ENCODE data around the gene CYP24A1.
A peak's percentile ranks its signal among the peaks of the same experiment; 100 is the strongest.

CYP24A1 gene

GRCh38 chr20:54207053-54207742 is 33.4 kb upstream of the CYP24A1 start:
- no peak for DNase-seq (ENCODE audit: extremely low read depth, insufficient read length)
- Histone ChIP-seq H3K36me3 (ENCODE audit: control insufficient read depth, insufficient read depth, low read length) (no peaks in the 10 kb centered on the region), H3K4me3 (replicated peaks; ENCODE audit: low read depth, low read length) (peak overlapping the region; percentile 93), H3K27me3 (replicated peaks; ENCODE audit: control insufficient read depth, insufficient read depth, low read length) (no peaks in the 10 kb centered on the region)
- TF ChIP-seq CTCF (IDR thresholded peaks at IDR 0.05; ENCODE audit: insufficient read depth, low read length, poor library complexity, severe bottlenecking), result no peak

- Histone ChIP-seq H3K27me3 (replicated peaks; ENCODE audit: control insufficient read depth, insufficient read depth, low read length) (no peaks in the 10 kb centered on the region), H3K4me3 (replicated peaks; ENCODE audit: low read depth, low read length) (no peak overlapping the region), H3K36me3 (ENCODE audit: control insufficient read depth, insufficient read depth, low read length) (no peaks in the 10 kb centered on the region)
- no peak for DNase-seq (ENCODE audit: extremely low read depth, insufficient read length)
- no peak for TF ChIP-seq CTCF (IDR thresholded peaks at IDR 0.05; ENCODE audit: insufficient read depth, low read length, poor library complexity, severe bottlenecking)
Measured at GRCh38 chr20:54205450-54205849, 31.7 kb upstream of the CYP24A1 start.

- no peaks in the 10 kb centered on the region for H3K36me3 ChIP-seq (ENCODE audit: control insufficient read depth, insufficient read depth, low read length)
- DNase-seq (ENCODE audit: extremely low read depth, insufficient read length), result no peak
- H3K4me3 ChIP-seq (replicated peaks; ENCODE audit: low read depth, low read length), result no peak overlapping the region
- no peaks in the 10 kb centered on the region for H3K27me3 ChIP-seq (replicated peaks; ENCODE audit: control insufficient read depth, insufficient read depth, low read length)
- no peak for TF ChIP-seq CTCF (IDR thresholded peaks at IDR 0.05; ENCODE audit: insufficient read depth, low read length, poor library complexity, severe bottlenecking)
Measured at GRCh38 chr20:54204481-54204880, 30.7 kb upstream of the CYP24A1 start.

- no peaks in the 10 kb centered on the region for H3K36me3 ChIP-seq (ENCODE audit: control insufficient read depth, insufficient read depth, low read length)
- no peaks in the 10 kb centered on the region for H3K27me3 ChIP-seq (replicated peaks; ENCODE audit: control insufficient read depth, insufficient read depth, low read length)
- no peak overlapping the region for H3K4me3 ChIP-seq (replicated peaks; ENCODE audit: low read depth, low read length)
- DNase-seq (ENCODE audit: extremely low read depth, insufficient read length), result no peak
- TF ChIP-seq CTCF (IDR thresholded peaks at IDR 0.05; ENCODE audit: insufficient read depth, low read length, poor library complexity, severe bottlenecking), result no peak
Measured at GRCh38 chr20:54204063-54204462, 30.3 kb upstream of the CYP24A1 start.

- DNase-seq (ENCODE audit: extremely low read depth, insufficient read length), result no peak
- TF ChIP-seq CTCF (IDR thresholded peaks at IDR 0.05; ENCODE audit: insufficient read depth, low read length, poor library complexity, severe bottlenecking), result no peak
- H3K4me3 ChIP-seq (replicated peaks; ENCODE audit: low read depth, low read length), result no peak overlapping the region
- no peaks in the 10 kb centered on the region for H3K36me3 ChIP-seq (ENCODE audit: control insufficient read depth, insufficient read depth, low read length)
- no peaks in the 10 kb centered on the region for H3K27me3 ChIP-seq (replicated peaks; ENCODE audit: control insufficient read depth, insufficient read depth, low read length)
Measured at GRCh38 chr20:54203281-54203680, 29.5 kb upstream of the CYP24A1 start.

Data from GM06990 (cell line).